Measurements from ENCODE around the gene MSMO1. TPM values are rescaled to one million over a fixed set of nuclear protein-coding genes. Genes with fewer than 3 reads are reported as not detected.
A peak's percentile ranks its signal among the peaks of the same experiment; 100 is the strongest.
"Not testable (repeated sequence)": the region's sequence is repeated elsewhere in the genome, so short reads cannot be mapped to it uniquely, and the experiment has no call there.

Gene MSMO1
- 100 to 1,000 TPM; 106 to 109 TPM for total RNA-seq
- 314 TPM for polyA plus RNA-seq (2013, experiment 1 of 2)
- 329 TPM for polyA plus RNA-seq (2013, experiment 2 of 2)
- long read RNA-seq, experiment 1, transcript MSMO1-201 (6 exons, 2,269 nt): major isoform, 19 of 47 reads
- long read RNA-seq, experiment 1, partial matches to known transcripts: 25 of 47 reads
- long read RNA-seq, experiment 1, other reads (novel, unspliced or antisense): 2 of 47 reads
- long read RNA-seq, experiment 2, transcript MSMO1-201 (6 exons, 2,269 nt): major isoform, 402 of 474 reads
- long read RNA-seq, experiment 2, transcript MSMO1-202 (5 exons, 1,789 nt): minor isoform, 39 of 474 reads
- long read RNA-seq, experiment 2, partial matches to known transcripts: 11 of 474 reads
- long read RNA-seq, experiment 2, other reads (novel, unspliced or antisense): 21 of 474 reads
- long read RNA-seq, experiment 3, transcript MSMO1-202 (5 exons, 1,789 nt): minor isoform, 54 of 807 reads
- long read RNA-seq, experiment 3, transcript MSMO1-201 (6 exons, 2,269 nt): major isoform, 677 of 807 reads
- long read RNA-seq, experiment 3, transcript MSMO1-203 (5 exons, 1,026 nt): minor isoform, 5 of 807 reads
- long read RNA-seq, experiment 3, partial matches to known transcripts: 20 of 807 reads
- long read RNA-seq, experiment 3, other reads (novel, unspliced or antisense): 51 of 807 reads
- long read RNA-seq, experiment 4, transcript MSMO1-202 (5 exons, 1,789 nt): minor isoform, 6 of 127 reads
- long read RNA-seq, experiment 4, transcript MSMO1-201 (6 exons, 2,269 nt): major isoform, 78 of 127 reads
- long read RNA-seq, experiment 4, partial matches to known transcripts: 6 of 127 reads
- long read RNA-seq, experiment 4, other reads (novel, unspliced or antisense): 37 of 127 reads

DNA sequence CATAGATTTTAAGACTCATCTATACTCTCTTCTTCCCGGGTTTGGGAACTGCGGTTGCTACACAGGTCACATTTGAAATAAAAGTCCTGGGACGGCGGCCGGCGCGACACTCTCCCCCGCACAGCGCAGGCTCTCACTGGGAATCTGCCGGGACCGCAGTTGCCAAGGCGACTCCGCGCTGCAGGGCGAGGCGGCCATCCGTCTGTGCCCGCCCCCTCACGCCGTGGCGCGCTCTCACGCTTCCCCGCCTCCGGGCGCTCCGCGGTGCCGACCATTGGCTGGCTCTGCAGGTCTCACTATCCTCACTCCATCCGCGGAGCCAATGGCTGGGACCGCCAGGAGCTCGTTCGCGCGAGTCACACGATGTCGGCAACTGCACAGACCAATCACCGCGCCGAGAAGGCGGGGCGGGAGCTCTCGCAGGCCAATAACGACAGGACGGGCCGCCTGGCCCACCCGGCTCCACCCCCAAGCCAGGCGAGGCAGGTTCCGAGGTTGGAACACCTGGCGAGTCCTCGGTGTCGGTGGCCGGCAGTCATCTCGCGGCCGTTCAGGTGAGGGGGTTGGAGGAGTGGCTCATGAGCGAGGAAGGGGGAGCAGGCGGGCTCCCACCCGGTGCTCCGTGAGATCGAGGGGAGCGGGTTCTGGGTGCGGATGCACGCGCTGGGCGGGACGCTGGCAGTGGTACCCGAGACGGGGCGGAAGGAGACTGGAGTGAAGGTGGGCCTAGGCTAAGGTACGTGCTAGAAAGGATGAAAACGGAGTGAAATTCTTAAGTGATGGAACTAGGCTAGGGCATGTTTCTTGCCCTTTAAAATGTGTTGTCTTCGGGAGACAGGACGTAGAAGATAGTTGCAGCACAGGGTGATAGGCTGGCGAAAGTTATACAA lies at the start of gene MSMO1:
TSS of gene MSMO1 (plus strand) at position 459 of the 890 bp plus-strand sequence. CDS start 5,702 bp downstream, outside the sequence.
- Mint-ChIP-seq H3K4me3 (no peak within 1 kb of the TSS), H3K36me3 (ENCODE audit: low read depth) (peaks cover 24% of the 10 kb centered on the region), H3K4me1 (peaks cover 22% of the 10 kb centered on the region), H3K27ac (no peak within 1 kb of the TSS), H3K27me3 (ENCODE audit: insufficient read depth) (no peaks in the 10 kb centered on the region), H3K9me3 (no peaks in the 10 kb centered on the region)
- peaks cover 7% of the 10 kb centered on the region for H3K4me1 ChIP-seq (ENCODE audit: control insufficient read depth, insufficient read depth, low read length)
- peak; percentile 100 for DNase-seq
- H3K27me3 ChIP-seq (ENCODE audit: control insufficient read depth, insufficient read depth, low read length, poor library complexity, severe bottlenecking): no peaks in the 10 kb centered on the region
- TF ChIP-seq, protein P1, sequence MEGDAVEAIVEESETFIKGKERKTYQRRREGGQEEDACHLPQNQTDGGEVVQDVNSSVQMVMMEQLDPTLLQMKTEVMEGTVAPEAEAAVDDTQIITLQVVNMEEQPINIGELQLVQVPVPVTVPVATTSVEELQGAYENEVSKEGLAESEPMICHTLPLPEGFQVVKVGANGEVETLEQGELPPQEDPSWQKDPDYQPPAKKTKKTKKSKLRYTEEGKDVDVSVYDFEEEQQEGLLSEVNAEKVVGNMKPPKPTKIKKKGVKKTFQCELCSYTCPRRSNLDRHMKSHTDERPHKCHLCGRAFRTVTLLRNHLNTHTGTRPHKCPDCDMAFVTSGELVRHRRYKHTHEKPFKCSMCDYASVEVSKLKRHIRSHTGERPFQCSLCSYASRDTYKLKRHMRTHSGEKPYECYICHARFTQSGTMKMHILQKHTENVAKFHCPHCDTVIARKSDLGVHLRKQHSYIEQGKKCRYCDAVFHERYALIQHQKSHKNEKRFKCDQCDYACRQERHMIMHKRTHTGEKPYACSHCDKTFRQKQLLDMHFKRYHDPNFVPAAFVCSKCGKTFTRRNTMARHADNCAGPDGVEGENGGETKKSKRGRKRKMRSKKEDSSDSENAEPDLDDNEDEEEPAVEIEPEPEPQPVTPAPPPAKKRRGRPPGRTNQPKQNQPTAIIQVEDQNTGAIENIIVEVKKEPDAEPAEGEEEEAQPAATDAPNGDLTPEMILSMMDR (conservative IDR thresholded peaks at IDR 0.05): no peak
- peak within 1 kb of the TSS; percentile 94 for H3K27ac ChIP-seq (ENCODE audit: low read depth, low read length)
- H3K4me3 ChIP-seq (ENCODE audit: low read length): peak within 1 kb of the TSS; percentile 95
- H3K9ac ChIP-seq (ENCODE audit: extremely low read depth, low read length, poor library complexity, severe bottlenecking): peak within 1 kb of the TSS; percentile 94
- peaks cover 21% of the 10 kb centered on the region for H3K36me3 ChIP-seq (ENCODE audit: control insufficient read depth, insufficient read depth, low read length)
- no peaks in the 10 kb centered on the region for H3K9me3 ChIP-seq (ENCODE audit: control insufficient read depth, low read length)
- WGBS, 2 experiments (ENCODE audit: insufficient coverage in 1 of 2, insufficient read length in 1 of 2): 0% methylated on average over 42 to 76 of the region's 76 CpGs

DNA sequence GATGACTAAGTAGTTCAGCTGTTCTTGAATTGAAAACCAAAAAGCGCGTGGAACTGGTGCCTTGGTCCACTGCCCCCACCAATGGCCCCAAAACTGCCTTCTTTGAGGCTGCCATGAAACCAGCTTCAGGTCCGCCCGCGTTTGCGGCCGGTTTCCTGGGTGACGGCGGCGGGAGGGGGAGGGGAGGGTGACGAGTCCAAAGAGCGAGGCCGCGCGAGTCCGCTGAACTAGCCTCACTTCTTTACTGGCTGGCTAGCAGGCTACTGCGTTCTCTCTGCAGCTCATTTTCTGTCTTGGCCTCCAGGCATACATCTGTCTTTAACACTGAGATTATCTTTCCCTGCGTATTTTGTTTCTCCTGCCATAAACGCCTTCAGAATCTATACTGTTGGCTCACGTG lies 47.9 kb upstream of the MSMO1 start:
- H3K4me3 Mint-ChIP-seq; H3K27me3 Mint-ChIP-seq (ENCODE audit: insufficient read depth); DNase-seq; H3K27me3 ChIP-seq (ENCODE audit: control insufficient read depth, insufficient read depth, low read length, poor library complexity, severe bottlenecking); H3K27ac ChIP-seq (ENCODE audit: low read depth, low read length); H3K4me3 ChIP-seq (ENCODE audit: low read length); H3K4me1 Mint-ChIP-seq; H3K9ac ChIP-seq (ENCODE audit: extremely low read depth, low read length, poor library complexity, severe bottlenecking); H3K36me3 ChIP-seq (ENCODE audit: control insufficient read depth, insufficient read depth, low read length); H3K4me1 ChIP-seq (ENCODE audit: control insufficient read depth, insufficient read depth, low read length): not testable (repeated sequence)
- peaks cover 32% of the 10 kb centered on the region for H3K36me3 Mint-ChIP-seq (ENCODE audit: low read depth)
- peaks cover 10% of the 10 kb centered on the region for H3K9me3 ChIP-seq (ENCODE audit: control insufficient read depth, low read length)
- WGBS, 2 experiments (ENCODE audit: insufficient coverage in 1 of 2, insufficient read length in 1 of 2): 88 to 90% methylated on average over 16 to 20 of the region's 20 CpGs
- peak overlapping the region; percentile 18 for H3K27ac Mint-ChIP-seq
- peaks cover 19% of the 10 kb centered on the region for H3K9me3 Mint-ChIP-seq

DNA sequence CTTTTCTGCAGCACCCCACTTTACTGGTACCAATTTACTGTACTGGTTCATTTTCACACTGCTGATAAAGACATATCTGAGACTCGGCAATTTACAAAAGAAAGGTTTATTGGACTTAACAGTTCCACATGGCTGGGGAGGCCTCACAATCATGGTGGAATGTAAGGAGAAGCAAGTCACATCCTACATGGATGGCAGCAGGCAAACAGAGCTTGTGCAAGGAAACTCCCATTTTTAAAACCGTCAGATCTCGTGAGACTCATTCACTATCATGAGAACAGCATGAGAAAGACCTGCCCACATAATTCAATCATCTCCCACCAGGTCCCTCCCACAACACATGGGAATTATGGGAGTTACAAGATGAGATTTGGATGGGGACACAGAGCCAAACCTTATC lies 42.8 kb upstream of the MSMO1 start:
- 99 to 100% methylated on average over 1 to 3 of the region's 3 CpGs for WGBS, 2 experiments (ENCODE audit: insufficient coverage in 1 of 2, insufficient read length in 1 of 2)

DNA sequence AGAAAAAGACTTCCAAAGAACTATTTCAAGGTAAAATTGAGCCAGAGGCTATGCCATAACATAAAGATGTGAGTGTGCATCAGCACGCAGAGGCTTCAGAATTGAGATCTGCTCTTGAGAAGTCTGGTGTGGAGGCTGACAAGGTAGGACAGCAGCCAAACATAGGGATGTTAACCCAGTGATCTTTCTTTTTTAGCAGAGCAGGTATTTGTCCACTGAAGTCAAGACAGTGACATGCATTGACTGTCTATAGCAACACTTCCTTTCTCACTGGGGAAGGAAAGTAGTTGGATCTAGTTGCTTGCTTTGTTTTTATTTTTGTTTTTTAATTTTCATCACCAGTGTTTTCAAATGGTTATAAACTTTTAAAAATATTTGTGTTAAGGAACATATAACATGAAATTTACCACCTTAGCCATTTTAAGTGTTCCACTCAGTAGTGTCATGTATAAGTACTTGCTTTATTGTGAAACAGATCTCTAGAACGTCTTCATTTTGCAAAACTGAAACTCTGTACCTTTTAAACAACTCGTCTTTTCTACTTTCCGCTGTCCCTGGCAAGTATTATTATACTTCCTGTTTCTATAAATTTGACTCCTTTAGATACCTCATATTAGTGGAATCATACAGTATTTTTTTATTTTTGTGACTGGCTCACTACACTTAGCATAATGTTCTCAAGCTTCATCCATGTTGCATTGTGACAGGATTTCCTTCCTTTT lies 40.7 kb upstream of the MSMO1 start:
- H3K36me3 ChIP-seq (ENCODE audit: control insufficient read depth, insufficient read depth, low read length); H3K4me3 ChIP-seq (ENCODE audit: low read length); H3K27me3 ChIP-seq (ENCODE audit: control insufficient read depth, insufficient read depth, low read length, poor library complexity, severe bottlenecking); H3K27ac ChIP-seq (ENCODE audit: low read depth, low read length); H3K4me3 Mint-ChIP-seq; DNase-seq; H3K4me1 Mint-ChIP-seq; H3K27me3 Mint-ChIP-seq (ENCODE audit: insufficient read depth); H3K27ac Mint-ChIP-seq; H3K9ac ChIP-seq (ENCODE audit: extremely low read depth, low read length, poor library complexity, severe bottlenecking); H3K4me1 ChIP-seq (ENCODE audit: control insufficient read depth, insufficient read depth, low read length): not testable (repeated sequence)
- H3K9me3 Mint-ChIP-seq: peaks cover 24% of the 10 kb centered on the region
- H3K9me3 ChIP-seq (ENCODE audit: control insufficient read depth, low read length): peaks cover 15% of the 10 kb centered on the region
- 90% methylated on average over 2 to 4 of the region's 4 CpGs for WGBS, 2 experiments (ENCODE audit: insufficient coverage in 1 of 2, insufficient read length in 1 of 2)
- peaks cover 24% of the 10 kb centered on the region for H3K36me3 Mint-ChIP-seq (ENCODE audit: low read depth)

More for the DNA sequence above, 42.8 kb upstream of the MSMO1 start:
- Mint-ChIP-seq H3K9me3 (peaks cover 24% of the 10 kb centered on the region), H3K36me3 (ENCODE audit: low read depth) (peaks cover 27% of the 10 kb centered on the region)
- H3K4me1 Mint-ChIP-seq; H3K27me3 Mint-ChIP-seq (ENCODE audit: insufficient read depth); H3K36me3 ChIP-seq (ENCODE audit: control insufficient read depth, insufficient read depth, low read length); H3K27me3 ChIP-seq (ENCODE audit: control insufficient read depth, insufficient read depth, low read length, poor library complexity, severe bottlenecking); H3K4me3 Mint-ChIP-seq; DNase-seq; H3K4me3 ChIP-seq (ENCODE audit: low read length); H3K27ac ChIP-seq (ENCODE audit: low read depth, low read length); H3K4me1 ChIP-seq (ENCODE audit: control insufficient read depth, insufficient read depth, low read length); H3K27ac Mint-ChIP-seq; H3K9ac ChIP-seq (ENCODE audit: extremely low read depth, low read length, poor library complexity, severe bottlenecking): not testable (repeated sequence)
- H3K9me3 ChIP-seq (ENCODE audit: control insufficient read depth, low read length): peaks cover 15% of the 10 kb centered on the region
